Measurements from ENCODE around the gene PIGH. TPM values are rescaled to one million over a fixed set of nuclear protein-coding genes. Genes with fewer than 3 reads are reported as not detected.
"Not testable (repeated sequence)": the region's sequence is repeated elsewhere in the genome, so short reads cannot be mapped to it uniquely, and the experiment has no call there.

PIGH gene
- total and polyA plus RNA-seq, 4 donors: 21.1 to 37.4 (median 32.8) TPM

DNA sequence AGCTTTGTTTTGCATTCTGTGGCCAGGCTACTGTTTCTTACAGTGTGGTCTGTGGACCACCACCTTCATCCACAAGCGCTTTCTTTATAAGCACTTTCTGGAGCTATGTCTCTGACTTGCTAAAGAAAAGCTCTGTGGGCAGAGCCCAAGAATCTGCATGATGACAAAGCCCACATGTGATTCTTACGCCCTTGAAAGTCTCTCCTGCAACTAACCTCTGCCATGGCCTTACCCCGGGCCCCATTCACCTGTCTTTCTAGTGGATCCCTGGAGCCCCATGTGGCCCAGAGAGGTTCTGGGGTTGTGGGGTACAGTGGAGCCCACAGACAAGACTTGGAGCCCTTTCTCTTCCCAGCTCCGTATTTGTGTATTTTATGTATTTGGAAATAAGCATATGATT, 50.3 kb downstream of the PIGH start:
- DNase-seq (ENCODE audit: low read depth in 4 of 6, low spot score in 6 of 6): no peak
- Histone ChIP-seq H3K27ac (ENCODE audit: low read depth, low read length) (no peak overlapping the region), H3K4me3 (ENCODE audit: low read depth, low read length) (no peak overlapping the region), H3K27me3 (ENCODE audit: control insufficient read depth, insufficient read depth, low read length) (no peaks in the 10 kb centered on the region), H3K9me3 (ENCODE audit: control insufficient read depth, insufficient read depth, low read length) (no peaks in the 10 kb centered on the region), H3K36me3 (ENCODE audit: control insufficient read depth, insufficient read depth, low read length) (peaks cover 15% of the 10 kb centered on the region), H3K4me1 (ENCODE audit: control insufficient read depth, insufficient read depth, low read length) (no peaks in the 10 kb centered on the region)
- 80% methylated on average over 2 of the region's 4 CpGs for WGBS (ENCODE audit: insufficient coverage)

DNA sequence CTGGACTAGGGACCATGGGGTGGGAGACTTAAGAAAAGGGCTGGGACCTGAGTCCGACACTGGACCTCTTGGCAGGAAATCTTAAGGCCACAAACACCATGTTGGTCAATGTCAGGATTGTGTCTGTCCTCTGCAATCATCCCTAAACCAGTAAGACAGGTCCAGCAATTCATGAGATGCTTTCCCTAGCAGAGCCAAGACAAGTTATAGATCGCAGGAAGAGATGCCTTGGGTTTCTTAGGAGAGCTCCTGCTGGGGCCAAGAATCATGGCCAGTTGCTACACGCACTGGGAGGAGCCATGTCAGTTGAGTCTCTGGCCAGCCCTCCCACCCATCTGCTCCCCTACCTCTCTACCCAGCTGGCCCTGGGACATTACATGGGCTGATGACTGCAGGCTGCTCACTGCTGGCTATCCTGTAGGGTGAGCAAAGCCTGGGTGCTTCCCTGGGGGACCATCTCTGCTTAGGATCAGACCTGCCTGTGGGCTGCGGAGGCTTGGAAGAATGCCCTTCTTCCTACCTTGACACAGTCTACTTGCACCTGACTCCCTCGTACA, 52.8 kb downstream of the PIGH start:
- H3K27me3 ChIP-seq (ENCODE audit: control insufficient read depth, insufficient read depth, low read length): no peaks in the 10 kb centered on the region
- WGBS (ENCODE audit: insufficient coverage): 94% methylated on average over 4 of the region's 5 CpGs
- no peak overlapping the region for H3K4me3 ChIP-seq (ENCODE audit: low read depth, low read length)
- H3K9me3 ChIP-seq (ENCODE audit: control insufficient read depth, insufficient read depth, low read length): no peaks in the 10 kb centered on the region
- peaks cover 14% of the 10 kb centered on the region for H3K36me3 ChIP-seq (ENCODE audit: control insufficient read depth, insufficient read depth, low read length)
- no peaks in the 10 kb centered on the region for H3K4me1 ChIP-seq (ENCODE audit: control insufficient read depth, insufficient read depth, low read length)
- DNase-seq (ENCODE audit: low read depth in 4 of 6, low spot score in 6 of 6): no peak
- H3K27ac ChIP-seq (ENCODE audit: low read depth, low read length): no peak overlapping the region

DNA sequence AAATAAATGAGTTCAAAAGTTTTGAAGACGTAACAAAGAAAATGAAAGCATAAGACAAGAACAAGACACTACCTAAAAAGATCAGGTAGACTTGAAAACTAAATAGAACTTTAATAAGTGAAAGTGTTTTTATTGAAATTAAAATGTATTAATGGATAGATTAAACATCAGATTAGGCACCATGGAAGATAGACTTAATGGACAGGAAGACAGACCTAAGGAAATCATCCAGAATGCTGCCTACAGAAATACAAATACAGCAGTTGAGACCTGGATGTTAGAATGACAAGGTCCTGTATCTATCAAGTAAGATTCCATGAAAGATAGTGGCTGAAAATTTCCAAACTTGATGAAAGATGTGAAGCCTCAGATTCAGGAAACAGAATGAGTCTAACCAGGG, 55.5 kb downstream of the PIGH start:
- no CpG with 5 or more reads among the region's 1 CpG for WGBS (ENCODE audit: insufficient coverage)
- no peak overlapping the region for H3K27ac ChIP-seq (ENCODE audit: low read depth, low read length)

DNA sequence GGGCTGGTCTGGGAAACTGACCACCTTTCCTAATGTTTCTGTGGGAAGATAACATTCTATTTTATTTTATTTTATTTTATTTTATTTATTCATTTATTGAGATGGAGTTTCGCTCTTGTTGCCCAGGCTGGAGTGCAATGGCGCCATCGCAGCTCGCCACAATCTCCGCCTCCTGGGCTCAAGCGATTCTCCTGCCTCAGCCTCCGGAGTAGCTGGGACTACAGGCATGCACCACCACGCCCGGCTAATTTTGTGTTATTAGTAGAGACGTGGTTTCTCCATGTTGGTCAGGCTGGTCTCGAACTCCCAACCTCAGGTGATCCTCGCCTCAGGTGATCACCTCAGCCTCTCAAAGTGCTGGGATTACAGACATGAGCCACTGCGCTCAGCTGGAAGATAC, 57.4 kb downstream of the PIGH start:
- H3K4me1 ChIP-seq (ENCODE audit: control insufficient read depth, insufficient read depth, low read length); H3K27ac ChIP-seq (ENCODE audit: low read depth, low read length); H3K27me3 ChIP-seq (ENCODE audit: control insufficient read depth, insufficient read depth, low read length); H3K4me3 ChIP-seq (ENCODE audit: low read depth, low read length); H3K9me3 ChIP-seq (ENCODE audit: control insufficient read depth, insufficient read depth, low read length); DNase-seq (ENCODE audit: low read depth in 4 of 6, low spot score in 6 of 6): not testable (repeated sequence)
- 98% methylated on average over 11 of the region's 13 CpGs for WGBS (ENCODE audit: insufficient coverage)
- H3K36me3 ChIP-seq (ENCODE audit: control insufficient read depth, insufficient read depth, low read length): peaks cover 17% of the 10 kb centered on the region

More for the DNA sequence above, 55.5 kb downstream of the PIGH start:
- no peaks in the 10 kb centered on the region for H3K4me1 ChIP-seq (ENCODE audit: control insufficient read depth, insufficient read depth, low read length)
- no peak overlapping the region for H3K4me3 ChIP-seq (ENCODE audit: low read depth, low read length)
- DNase-seq (ENCODE audit: low read depth in 4 of 6, low spot score in 6 of 6): no peak
- H3K27me3 ChIP-seq (ENCODE audit: control insufficient read depth, insufficient read depth, low read length): no peaks in the 10 kb centered on the region
- H3K9me3 ChIP-seq (ENCODE audit: control insufficient read depth, insufficient read depth, low read length): no peaks in the 10 kb centered on the region
- H3K36me3 ChIP-seq (ENCODE audit: control insufficient read depth, insufficient read depth, low read length): peaks cover 17% of the 10 kb centered on the region

DNA sequence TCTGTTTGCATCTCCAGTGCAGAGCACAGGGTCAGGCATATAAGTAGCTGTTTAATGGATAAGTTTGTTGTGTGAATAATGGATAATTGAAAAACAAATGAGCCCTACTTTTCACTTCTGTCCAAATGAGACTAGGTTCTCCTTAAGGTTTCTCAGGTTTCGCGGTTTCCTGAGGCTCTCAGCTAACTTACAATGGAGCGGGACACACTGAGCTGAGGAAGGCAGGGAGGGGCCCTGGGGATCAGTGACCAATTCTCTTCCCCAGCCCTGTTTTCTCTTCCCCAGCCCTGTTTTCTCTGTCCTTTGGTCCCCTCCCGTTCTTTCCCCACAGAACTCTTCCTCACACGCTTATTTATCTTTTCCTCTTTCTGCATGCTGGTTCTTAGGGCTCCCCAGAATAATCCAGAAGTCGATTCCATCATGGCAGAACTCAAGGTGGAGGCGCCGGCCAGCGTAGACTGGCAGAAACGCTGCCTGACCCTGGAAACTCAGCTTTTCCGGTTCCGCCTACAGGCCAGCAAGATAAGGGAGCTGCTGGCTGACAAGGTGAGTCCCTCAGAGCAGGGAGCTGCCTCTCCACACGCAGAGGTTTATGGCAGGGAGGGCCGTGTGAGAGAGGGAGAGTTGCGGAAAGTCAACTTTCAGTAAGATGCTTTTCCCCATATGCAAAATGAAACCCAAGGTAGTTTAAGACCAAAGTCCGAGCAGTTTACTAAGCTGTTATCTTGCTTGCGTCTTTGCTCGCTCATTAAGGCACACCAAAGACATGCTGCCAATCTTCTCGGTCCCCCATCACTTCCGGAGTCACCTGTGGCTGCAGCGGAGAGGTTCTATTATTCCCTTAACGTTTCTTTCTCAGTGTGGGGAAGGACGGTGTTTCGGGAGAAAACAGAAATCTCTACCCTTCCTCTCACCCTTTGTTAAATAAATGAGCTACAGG, 58.4 kb downstream of the PIGH start:
- Histone ChIP-seq H3K9me3 (ENCODE audit: control insufficient read depth, insufficient read depth, low read length) (no peaks in the 10 kb centered on the region), H3K27ac (ENCODE audit: low read depth, low read length) (no peak overlapping the region), H3K4me1 (ENCODE audit: control insufficient read depth, insufficient read depth, low read length) (peaks cover 4% of the 10 kb centered on the region), H3K4me3 (ENCODE audit: low read depth, low read length) (no peak overlapping the region), H3K27me3 (ENCODE audit: control insufficient read depth, insufficient read depth, low read length) (no peaks in the 10 kb centered on the region), H3K36me3 (ENCODE audit: control insufficient read depth, insufficient read depth, low read length) (peaks cover 14% of the 10 kb centered on the region)
- 66% methylated on average over 13 of the region's 24 CpGs for WGBS (ENCODE audit: insufficient coverage)
- no peak for DNase-seq (ENCODE audit: low read depth in 4 of 6, low spot score in 6 of 6)

Small RNAs within 50 kb of the gene (small RNA-seq; reads per million reads assigned to genes)
- gene AL132640.3 (ENCODE audit: low replicate concordance): not detected
- gene RF00019 (ENCODE audit: low replicate concordance): not detected

Other genes starting within 250 kb of the PIGH start
- 100 to 1,000 TPM; 141 to 187 TPM for gene ATP6V1D, start 240.5 kb downstream of the PIGH start, total RNA-seq
- 100 to 1,000 TPM; 191 to 207 TPM for gene ATP6V1D, start 240.5 kb downstream of the PIGH start, polyA plus RNA-seq (ENCODE audit: insufficient read length in 2 of 2)
- 10 to 100 TPM; 93.1 to 98.5 TPM for gene EIF2S1, start 239.9 kb downstream of the PIGH start, total RNA-seq
- 10 to 100 TPM; 79.9 to 91.8 TPM for gene EIF2S1, start 239.9 kb downstream of the PIGH start, polyA plus RNA-seq (ENCODE audit: insufficient read length in 2 of 2)
- 1 to 10 TPM in 1 of 2 donors, under 1 TPM in 1; 0.77 to 1.6 TPM for gene PLEK2, start 188.1 kb downstream of the PIGH start, total RNA-seq
- gene PLEK2, start 188.1 kb downstream of the PIGH start, polyA plus RNA-seq (ENCODE audit: insufficient read length in 2 of 2): 1 to 10 TPM in 1 of 2 donors, not detected in 1; 1.0 TPM
- gene TMEM229B, start 111.5 kb downstream of the PIGH start, total RNA-seq: 10 to 100 TPM; 13.9 to 26.9 TPM
- 10 to 100 TPM; 54.6 to 56.0 TPM for gene TMEM229B, start 111.5 kb downstream of the PIGH start, polyA plus RNA-seq (ENCODE audit: insufficient read length in 2 of 2)
- 10 to 100 TPM; 20.7 to 30.3 TPM for gene PLEKHH1, start 67.0 kb downstream of the PIGH start, total RNA-seq
- 10 to 100 TPM; 52.9 to 81.8 TPM for gene PLEKHH1, start 67.0 kb downstream of the PIGH start, polyA plus RNA-seq (ENCODE audit: insufficient read length in 2 of 2)
- gene ARG2, start 19.7 kb upstream of the PIGH start, total RNA-seq: 10 to 100 TPM in 1 of 2 donors, 1 to 10 TPM in 1; 8.4 to 20.3 TPM
- gene ARG2, start 19.7 kb upstream of the PIGH start, polyA plus RNA-seq (ENCODE audit: insufficient read length in 2 of 2): 10 to 100 TPM; 25.3 to 31.2 TPM
- gene VTI1B, start 74.4 kb upstream of the PIGH start, total RNA-seq: 10 to 100 TPM; 64.5 to 92.6 TPM
- 100 to 1,000 TPM; 156 to 179 TPM for gene VTI1B, start 74.4 kb upstream of the PIGH start, polyA plus RNA-seq (ENCODE audit: insufficient read length in 2 of 2)
- 100 to 1,000 TPM in 1 of 2 donors, 10 to 100 TPM in 1; 94.7 to 141 TPM for gene RDH11, start 95.5 kb upstream of the PIGH start, total RNA-seq
- 100 to 1,000 TPM; 144 to 150 TPM for gene RDH11, start 95.5 kb upstream of the PIGH start, polyA plus RNA-seq (ENCODE audit: insufficient read length in 2 of 2)
- gene RDH12, start 101.6 kb upstream of the PIGH start, total RNA-seq: 1 to 10 TPM in 1 of 2 donors, under 1 TPM in 1; 0.28 to 2.0 TPM
- 1 to 10 TPM; 1.1 to 1.4 TPM for gene RDH12, start 101.6 kb upstream of the PIGH start, polyA plus RNA-seq (ENCODE audit: insufficient read length in 2 of 2)
- gene ZFYVE26, start 216.3 kb upstream of the PIGH start, total RNA-seq: 10 to 100 TPM; 16.5 to 20.3 TPM
- 10 to 100 TPM; 14.0 to 14.5 TPM for gene ZFYVE26, start 216.3 kb upstream of the PIGH start, polyA plus RNA-seq (ENCODE audit: insufficient read length in 2 of 2)
- gene RAD51B, start 219.5 kb upstream of the PIGH start, total RNA-seq: 10 to 100 TPM; 21.2 to 28.9 TPM
- 1 to 10 TPM; 5.7 to 7.6 TPM for gene RAD51B, start 219.5 kb upstream of the PIGH start, polyA plus RNA-seq (ENCODE audit: insufficient read length in 2 of 2)

All from spinal cord (tissue), 10 donors.